Right lobe of liver (tissue), 4 donors: ENCODE data around the gene TSHZ1.

Source experiments
- CTCF ChIP-seq, 4 donors: fragments of 200-600 bp in 3 of 4; fragments of 450-650 bp in 1 of 4; IDR thresholded peaks; one replicate each; pipeline versions ENCODE4 v1.5.1 to v1.8.0; 2016 to 2022; ENCODE audit warnings: antibody characterized with exemption in 4 of 4, mild to moderate bottlenecking in 2 of 4
- POLR2A ChIP-seq: fragments of 450-650 bp; IDR thresholded peaks from one replicate; pipeline ENCODE4 v1.6.1; 2017; ENCODE audit warnings: antibody characterized with exemption, mild to moderate bottlenecking
- donor health status: DM: no; HTN: no; CAD: no.
- donor health status: DM: no; HTN: no; CAD: no.
- donor health status: DM: no; HTN: yes; CAD: no.

DNA sequence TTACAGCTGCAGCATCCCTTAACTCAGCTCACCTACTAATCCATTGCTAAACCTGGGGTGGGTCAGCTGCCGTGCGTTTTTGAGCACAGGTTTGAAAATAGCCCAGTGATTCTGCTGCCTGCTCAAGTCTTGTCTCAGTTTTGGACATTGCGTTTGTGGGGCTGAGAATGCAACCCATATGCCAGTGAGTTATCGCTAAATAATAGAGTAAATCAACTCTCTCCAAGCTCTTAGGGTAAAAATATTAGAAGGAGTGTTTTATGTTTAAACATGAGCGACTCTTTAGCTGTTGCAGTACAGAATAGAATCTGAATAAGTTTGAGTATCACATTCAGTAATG lies 2.1 kb downstream of the TSHZ1 start:
- TF ChIP-seq CTCF (IDR thresholded peaks at IDR 0.05) (no peak), POLR2A (no peak)
